CD4-positive, alpha-beta T cell treated with Interleukin-4 for 4 hours (primary cell): ENCODE data around the gene SRRM3.
"Not testable (repeated sequence)": the region's sequence is repeated elsewhere in the genome, so short reads cannot be mapped to it uniquely, and the experiment has no call there.

Experiments used
- DNase-seq: peaks from one replicate; pipeline ENCODE4 v3.0.0-alpha.2; 2020

Gene SRRM3

DNA sequence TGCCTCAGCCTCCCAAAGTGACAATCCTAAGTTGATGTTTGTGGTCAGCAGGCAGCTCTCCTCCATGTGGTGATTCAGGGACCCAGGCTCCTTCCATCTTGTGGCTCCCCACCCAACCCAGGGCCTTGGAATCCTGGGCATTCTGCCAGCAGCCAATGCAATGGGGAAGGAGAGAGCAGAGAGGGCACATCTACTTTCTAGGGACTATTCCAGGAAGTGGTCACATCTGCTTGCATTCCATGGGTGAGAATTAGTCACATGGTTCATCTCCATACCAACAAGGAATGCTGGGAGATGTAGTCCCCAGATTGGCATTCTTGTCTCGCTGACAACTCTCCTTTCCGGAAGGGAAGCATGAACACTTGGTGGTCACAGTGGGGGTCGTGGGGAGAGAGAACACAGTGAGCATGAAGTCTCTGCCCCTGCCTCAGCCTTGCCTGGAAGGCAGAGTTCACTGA is 9.9 kb upstream of the SRRM3 start:
- no peak for DNase-seq

DNA sequence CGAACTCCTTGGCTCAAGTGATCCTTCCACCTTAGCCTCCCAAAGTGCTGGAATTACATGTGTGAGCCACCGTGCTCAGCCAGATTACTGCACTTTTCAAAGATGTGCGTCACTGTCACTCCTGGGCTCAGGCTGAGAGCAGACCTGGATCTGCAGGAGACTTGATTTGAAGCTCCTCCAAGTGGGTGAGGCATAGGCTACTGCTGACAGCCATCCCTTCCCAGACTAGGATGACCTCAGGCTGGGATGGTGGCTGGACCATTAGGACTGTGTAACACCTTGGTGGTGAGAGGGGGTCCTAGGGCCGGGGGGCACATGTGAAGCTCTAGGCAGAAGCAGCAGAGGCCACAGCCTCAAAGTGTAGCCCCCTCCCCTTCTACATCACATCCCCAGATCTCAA is 8.2 kb upstream of the SRRM3 start:
- no peak for DNase-seq

DNA sequence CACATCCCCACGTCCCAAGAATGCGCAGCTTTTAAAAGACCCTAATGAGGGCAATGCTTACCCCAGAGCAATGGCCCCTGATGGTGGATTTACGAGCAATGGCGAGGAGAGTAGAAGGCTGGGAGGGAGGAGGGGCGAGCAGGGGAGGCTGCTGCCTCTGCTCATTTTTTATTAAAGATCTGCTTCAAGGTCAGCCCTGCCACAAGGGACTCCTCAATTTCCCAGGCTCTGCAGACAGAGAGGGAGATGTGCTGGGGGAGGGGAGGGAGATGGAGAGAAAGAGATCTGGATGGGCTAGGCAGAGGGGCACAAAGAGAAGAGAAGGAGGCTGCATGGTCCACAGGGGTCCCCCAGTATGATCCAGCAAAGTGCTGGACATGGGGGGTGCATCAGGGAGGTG is 7.8 kb upstream of the SRRM3 start:
- no peak for DNase-seq

DNA sequence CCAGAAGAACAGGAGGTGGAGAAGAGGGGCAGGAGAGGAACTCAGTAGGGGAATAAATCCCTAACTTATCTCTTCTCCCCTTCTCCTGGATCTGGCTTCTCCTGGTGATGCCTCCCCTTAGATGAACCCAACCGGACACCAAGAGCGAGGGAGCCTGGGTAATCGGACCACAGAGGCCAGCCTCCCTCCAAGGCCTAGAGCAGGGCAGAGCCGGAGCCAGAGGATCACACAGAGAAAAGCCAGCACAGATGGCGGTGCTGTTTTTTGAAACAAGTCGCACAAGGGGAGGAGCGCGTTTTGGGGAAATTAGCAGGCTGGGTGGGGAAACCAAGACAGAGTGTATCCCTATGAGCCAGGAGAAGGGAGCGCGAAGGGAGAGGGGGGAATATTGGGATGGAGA is 4.9 kb upstream of the SRRM3 start:
- no peak for DNase-seq

DNA sequence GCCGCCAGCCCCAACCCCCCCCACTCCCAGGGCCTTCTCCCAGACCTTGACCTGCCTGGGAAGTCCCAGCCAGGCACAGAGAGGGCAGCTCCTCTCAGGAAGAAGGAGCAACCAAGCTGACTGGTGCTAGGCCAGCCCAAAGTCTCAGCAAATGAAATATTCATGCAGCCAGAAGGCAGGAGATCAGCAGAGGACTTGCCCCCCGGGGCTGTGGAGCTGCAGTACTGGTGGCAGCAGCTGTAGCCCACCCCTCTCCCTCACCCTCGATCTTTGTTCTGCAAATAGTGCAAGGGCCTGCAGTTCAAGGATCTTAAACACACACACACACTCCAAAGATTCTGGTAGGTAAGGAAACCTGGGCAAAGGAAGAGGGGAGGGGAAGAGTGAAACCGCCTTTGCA is 3.5 kb upstream of the SRRM3 start:
- DNase-seq, result no peak

DNA sequence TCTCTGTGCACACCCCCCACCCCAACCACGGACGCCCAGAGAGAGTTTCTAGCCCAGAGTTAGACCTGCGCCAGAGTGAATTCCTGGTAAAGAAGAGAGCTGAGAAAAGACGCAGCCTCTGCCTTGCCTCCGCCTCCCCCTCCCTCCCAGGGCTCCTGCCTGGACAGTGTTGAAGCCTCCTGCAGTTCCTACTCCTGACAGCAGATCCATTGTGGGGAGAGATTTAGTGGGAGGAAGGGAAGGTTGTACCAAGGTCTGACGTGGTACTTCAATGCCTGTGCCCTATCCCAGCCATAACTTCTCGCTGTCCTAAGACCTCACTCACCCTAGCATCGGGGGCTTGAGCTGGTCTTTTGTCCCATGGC is 952 bp downstream of the SRRM3 start:
- no peak for DNase-seq

DNA sequence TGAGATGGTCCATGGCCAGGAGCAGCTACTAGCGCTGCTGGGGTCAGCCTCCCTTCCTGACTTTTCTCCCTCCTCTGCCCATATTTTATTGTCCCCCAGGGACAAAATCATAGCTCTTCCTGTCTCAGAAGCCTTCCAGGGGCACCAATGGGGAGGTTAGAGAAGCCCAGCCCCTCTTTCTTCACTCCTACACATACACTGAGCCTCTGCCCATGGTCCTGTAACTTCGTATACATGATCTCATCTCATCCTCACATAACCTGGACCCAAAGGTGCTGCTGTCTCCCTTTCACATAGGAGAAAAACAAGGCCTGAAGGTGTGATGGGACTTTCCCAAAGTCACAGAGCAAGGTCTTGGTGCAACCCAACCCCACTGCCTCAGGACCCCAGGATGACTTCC is 2.5 kb downstream of the SRRM3 start:
- DNase-seq, result no peak

DNA sequence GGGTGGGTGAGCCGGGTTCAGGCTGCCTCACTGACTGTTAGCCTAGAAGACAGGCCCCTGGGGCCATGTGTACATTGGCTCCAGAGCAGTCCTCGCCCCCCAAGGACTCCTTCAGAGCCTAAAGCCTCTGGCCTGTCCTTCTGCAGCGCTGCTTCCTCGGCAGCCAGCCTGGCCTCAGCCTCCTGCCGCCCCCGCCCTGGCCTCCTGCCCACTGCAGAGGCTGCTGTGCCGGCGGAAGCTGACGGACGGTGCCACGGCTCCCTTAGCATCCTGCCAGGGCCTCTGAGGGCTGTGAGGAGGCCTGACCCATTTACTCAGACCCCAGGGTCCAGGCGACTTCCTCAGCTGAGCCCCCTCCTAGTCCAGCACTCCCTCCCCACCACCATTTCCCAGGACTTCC is 4.9 kb downstream of the SRRM3 start:
- DNase-seq, result no peak

DNA sequence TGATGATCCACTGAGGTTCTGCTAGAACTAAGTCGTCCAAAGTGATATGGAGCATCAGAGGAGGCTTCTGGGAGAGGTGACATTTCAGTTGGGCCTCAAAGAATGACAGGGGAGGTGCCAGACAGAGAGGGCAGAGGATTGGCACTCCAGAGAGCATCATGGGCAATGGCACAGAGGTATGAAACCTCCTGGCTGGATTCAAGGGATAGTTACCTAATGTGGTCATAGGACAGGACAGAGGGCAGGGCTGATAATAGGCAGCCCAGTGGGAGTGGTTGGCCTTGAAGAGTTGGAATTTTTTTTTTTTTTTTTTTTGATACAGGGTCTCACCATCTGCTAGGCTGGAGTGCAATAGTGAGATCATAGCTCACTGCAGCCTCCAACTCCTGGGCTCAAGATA is 7.6 kb downstream of the SRRM3 start:
- no peak for DNase-seq

DNA sequence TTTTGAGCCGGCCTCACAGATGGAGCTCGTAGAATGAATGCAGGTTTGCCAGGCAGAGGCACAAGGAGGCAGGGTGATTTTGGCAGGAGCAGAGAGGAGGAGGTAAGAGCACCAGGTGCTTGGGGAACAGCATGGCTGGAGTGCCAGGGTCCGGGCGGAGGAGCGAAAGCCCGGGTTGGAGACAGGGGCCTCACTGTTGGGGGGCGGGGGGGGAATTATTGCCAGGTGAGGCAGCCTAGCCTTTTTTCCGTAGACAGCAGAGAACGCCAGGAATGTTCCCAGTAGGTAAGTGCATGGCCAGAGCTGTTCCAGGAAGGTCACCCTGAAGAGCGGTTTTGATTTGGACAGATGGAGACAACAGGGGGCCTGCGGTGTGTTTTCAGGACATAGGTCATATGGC is 9.5 kb downstream of the SRRM3 start:
- no peak for DNase-seq

DNA sequence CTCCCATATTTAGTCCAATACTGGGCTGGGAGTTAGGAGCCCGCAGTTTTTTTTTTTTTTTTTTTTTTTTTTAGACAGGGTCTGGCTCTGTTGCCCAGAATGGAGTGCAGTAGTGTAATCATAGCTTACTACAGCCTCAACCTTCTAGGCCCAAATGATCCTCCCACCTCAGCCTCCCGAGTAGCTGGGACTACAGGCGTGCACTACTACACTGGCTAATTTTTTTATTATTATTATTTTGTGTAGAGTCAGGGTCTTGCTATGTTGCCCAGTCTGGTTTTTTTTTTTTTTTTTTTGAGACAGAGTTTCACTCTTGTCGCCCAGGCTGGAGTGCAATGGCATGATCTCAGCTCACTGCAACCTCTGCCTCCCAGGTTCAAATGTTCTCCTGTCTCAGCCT is 13.7 kb downstream of the SRRM3 start:
- not testable (repeated sequence) for DNase-seq

DNA sequence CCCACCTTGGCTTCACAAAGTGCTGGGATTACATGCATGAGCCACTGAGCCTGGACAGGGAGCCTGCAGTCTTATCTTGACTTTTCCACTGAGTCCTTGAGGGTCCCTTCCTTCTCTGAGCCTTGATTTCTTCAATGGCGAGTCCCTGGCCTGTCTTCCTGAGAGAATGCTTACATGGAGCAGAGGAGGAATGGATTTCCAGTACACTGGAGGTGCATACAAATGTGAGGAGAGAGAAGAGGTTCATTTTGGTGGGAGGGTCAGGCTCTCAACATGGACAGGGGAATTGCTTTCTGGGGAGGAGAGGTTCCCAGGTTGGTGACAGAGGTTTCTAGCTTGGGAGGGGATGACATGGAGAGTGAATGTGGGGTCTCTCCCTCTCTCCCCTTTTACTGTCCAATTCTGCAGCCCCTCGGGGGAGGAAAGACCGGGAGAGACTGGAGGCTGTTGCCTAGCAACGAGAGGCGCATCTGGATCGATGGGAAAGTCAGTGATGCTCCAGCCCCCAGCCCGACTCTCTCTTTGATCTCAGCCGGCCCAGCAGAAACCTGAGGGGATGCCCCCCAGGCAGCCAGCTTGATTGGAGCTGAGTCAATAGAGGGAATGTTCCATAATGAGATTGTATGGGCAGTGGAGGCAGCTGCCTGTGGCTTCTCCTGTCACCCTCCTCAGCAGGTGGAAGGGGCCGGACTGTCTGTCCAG is 14.8 kb downstream of the SRRM3 start:
- no peak for DNase-seq

DNA sequence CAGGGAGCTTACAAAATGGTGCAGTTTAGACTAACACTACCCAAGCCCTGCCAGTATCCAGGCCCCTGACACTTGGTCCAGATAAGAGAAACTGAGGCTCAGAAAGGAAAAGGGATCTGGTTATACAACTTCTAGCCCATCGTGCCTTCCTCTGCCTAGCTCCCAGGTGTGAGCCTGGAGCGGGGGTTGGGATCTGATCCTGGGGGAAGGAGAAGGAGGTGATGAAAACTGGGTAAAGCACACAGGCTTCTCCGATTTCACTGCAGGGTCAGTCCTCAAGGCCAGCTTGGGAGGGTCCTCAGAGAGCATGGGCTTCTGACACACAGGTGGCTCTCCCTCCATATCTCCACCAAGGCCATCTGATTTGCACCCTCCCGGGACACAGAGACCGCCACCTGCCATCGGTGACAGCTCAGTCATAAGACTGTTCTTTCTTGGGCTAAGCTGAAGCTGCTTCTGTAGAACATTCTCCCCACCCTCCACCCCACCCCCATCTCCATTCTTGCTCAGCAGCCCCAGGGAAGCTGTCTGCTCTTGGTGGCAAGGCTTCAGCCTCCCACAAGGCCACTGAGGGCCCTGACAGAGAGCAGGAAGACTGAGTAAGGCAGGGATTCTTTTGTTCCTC is 16.4 kb downstream of the SRRM3 start:
- DNase-seq, result no peak

DNA sequence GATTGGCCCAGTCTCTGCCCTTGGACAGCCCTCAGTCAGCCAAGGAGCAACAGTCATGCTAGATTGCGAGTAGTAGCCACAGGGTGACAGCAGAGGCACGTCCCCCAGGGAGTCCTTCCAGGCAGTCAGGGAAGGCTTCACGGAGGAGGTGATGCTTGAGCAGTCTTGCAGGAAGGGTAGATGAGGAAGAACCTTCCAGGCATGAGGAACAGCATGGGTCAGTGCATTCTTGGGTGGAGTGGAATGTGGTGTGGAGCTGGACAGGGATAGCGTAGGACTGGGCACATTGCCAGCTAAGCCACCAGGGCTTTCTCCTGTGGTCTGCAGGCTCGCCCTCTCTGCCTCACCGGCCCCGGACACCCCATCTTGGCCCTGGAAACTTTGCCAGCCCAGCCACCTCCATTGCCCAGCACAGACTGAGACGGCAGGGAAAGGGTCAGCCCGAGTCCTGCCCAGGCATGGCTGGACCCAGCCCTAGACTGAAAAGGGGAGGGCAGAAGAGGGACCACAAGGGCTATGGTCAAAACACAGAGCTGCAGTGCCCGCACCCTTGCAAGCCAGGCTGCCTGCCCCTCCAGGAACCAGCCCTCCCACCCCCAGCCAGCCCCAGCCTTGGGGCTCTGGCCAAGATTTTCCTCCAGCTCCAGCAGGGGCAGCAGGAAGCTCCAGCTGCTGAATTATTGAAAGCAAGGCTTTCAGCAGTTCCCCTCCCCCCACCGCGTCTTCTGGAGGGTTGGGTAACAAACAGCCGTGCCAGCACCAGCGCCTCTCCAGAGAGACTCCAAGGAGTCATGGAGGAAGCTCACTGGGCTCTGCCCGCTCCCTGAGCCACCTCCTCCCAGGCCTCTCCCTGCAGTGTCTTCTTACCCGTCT is 18.7 kb downstream of the SRRM3 start:
- DNase-seq, result no peak

DNA sequence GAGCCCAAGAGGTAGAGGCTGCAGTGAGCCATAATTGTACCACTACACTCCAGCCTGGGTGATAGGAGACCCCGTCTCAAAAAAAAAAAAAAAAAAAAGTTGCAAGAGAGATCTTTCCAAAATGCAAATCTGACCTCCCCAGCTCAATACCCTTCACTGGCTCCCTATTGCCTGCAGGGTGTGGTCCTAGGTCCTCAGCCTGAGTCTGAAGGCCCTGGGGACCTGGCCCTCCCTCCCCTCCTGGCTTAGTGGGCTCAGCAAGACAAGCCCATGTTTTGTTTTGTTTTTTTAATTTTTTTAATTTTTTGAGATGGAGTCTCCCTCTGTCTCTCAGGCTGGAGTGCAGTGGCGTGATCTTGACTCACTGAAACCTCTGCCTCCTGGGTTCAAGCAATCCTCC is 20.6 kb downstream of the SRRM3 start:
- no peak for DNase-seq

DNA sequence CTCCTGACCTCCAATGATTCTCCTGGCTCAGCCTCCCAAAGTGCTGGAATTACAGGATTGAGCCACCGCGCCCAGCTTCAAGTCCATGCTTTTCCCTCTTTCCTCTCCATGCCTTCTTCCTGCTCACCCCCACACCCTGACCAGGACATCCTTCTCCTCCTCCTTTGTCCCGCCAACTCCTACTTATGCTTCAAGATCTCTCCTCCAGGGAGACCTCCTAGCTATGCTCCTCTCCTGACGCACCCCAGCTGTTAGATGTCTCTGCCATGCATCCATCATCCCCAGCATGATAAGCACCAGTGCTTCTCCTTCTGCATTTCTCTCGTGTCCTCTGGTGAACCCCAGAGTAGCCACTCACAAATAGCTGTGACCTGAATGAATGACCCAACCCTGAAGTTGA is 21.1 kb downstream of the SRRM3 start:
- no peak for DNase-seq

DNA sequence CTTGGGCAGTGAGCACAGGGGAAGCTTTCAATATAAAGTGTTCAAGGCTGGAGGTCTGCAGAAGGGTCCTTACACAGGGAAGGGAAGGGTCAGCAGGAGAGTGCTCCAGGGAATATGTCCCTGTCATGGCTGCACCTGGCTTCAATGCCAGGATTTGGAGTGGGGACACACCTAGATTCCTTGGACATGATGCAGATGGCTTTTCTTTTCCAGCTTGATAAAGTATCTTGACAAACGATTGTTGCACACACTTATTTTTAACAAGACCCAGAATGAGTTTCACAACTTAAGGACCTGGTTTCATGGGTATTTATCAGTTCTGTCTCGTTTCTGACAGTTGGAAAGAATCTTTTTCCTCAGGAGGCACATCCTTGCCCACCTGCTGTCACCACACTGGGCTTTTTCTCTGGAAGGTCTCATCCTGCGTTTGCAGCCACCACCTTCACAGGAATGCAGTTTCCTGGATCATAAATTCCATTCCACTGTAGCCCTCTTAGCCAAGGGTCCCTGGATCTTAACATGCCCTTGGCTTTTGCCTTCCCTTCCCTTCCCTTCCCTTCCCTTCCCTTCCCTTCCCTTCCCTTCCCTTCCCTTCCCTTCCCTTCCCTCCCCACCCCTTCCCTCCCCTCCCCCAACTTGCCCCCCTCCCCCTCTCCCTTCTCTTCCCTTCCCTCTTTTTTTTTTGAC is 21.7 kb downstream of the SRRM3 start:
- DNase-seq, result no peak

DNA sequence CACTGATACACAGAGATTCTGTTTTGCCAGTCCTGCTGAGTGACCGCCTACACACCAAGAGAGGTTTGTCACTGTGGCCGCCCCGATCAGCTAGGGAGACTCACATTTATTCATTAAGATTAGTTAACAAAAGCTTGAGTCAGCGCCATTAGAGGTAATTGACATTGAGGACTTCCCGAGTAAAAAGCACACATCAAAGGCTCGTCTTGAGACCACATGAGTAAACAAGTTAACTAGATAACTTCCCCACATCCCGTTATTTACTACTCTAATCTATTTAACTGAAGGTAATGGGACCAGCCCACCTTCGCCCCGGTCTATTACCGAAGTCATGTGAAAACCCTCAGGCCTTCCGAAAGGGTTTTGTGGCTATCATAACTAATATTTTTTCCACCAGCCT is 23.0 kb downstream of the SRRM3 start:
- DNase-seq, result no peak

DNA sequence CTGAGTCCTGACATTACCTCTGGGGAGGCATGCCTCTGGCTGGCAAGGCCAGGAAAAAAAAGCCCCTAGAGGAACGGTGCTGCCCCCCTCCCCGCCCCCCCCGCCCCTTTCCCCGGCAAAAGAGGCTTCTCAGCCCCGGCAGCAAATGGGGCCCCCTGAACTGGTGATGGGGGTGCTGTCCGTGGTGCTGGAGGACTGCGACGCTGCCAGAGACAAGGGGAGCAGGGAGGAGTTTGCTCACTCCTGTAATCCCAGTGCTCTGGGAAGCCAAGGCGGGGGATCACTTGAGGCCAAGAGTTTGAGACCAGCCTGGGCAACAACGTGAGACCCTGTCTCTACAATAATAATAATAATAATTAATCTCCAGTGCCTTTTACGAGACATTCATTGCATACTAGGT is 23.7 kb downstream of the SRRM3 start:
- no peak for DNase-seq

DNA sequence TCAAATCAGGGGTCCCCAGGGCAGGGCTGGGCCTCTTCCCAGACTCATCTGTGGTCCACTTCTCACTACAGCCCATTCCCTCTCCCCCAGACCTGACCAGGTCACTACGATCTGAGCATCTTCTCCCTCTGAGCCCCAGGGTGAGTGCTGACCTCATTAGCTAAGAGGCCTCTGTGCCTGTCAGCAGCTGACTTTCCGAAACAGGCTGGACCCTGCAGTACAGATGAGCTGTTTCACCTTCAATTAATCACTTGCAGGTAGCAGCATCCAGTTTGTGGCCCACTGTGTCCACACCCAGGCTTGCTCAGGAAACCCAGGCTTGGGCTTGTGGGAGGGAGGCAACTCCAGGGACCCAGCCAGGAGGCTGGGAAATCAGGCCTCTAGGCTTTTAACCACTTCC is 24.3 kb downstream of the SRRM3 start:
- DNase-seq, result no peak

DNA sequence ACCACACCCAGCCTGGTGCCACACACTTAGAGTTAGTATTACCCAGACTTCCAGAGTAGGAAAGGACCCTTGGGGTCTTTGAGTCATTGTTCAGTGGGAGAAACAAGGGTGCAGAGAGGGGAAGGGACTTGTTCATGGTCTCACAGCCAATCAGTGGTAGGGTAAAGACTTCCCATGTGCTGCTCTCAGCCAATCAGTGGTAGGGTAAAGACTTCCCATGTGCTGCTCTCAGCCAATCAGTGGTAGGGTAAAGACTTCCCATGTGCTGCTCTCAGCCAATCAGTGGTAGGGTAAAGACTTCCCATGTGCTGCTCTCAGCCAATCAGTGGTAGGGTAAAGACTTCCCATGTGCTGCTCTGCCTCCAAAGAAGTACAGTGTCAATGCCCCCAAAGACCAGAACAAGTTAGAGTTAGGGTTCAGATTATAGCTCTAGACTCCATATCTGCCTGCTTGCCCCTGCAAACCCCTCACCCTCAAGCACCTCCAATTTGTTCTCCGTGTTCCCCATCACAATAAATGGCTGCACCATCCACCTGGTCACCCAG is 25.3 kb downstream of the SRRM3 start:
- DNase-seq, result not testable (repeated sequence)

DNA sequence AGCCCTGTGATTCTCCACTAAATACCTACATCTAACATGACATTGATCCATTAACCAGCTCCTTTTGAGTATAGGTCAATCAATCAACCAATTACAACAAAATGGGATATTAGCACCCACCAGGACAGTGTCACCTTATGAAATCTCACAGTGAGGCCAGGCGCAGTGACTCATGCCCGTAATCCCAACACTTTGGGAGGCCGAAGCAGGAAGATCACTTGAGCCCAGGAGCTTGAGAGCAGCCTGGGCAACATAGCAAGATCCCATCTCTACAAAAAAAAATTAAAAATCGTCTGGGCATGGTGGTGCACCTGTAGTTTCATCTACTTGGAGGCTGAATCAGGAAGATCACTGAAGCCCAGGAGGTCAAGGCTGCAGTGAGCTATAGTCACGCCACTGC is 28.5 kb downstream of the SRRM3 start:
- no peak for DNase-seq

DNA sequence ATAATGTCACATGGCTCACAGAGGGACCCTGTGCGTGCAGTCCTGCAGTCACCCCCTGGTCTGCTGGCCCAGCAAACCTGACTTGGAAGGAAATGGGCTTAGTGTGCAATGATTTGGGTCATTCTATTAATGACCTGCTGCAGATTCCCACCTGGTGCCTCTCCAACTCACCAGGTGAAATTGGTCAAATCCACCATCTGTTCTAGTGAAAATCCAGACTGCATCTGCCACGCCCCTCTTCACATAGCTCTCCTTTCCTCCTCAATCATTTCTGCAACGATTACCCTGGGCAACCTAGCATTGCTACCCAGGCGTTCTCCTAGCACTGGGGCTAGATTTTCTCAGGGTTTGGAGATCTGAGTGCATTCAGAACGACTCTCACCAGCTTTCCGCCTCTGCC is 29.4 kb downstream of the SRRM3 start:
- DNase-seq, result no peak
